NCI-H1417 (cell line): ENCODE measurements around the gene ATP7A.
"Not testable (repeated sequence)": the region's sequence is repeated elsewhere in the genome, so short reads cannot be mapped to it uniquely, and the experiment has no call there.

ENCODE experiments used
- DNase-seq, 3 experiments: peaks; one replicate each; lab custom pipeline; 2025; lab: John Stamatoyannopoulos, UW

ATP7A gene

DNA sequence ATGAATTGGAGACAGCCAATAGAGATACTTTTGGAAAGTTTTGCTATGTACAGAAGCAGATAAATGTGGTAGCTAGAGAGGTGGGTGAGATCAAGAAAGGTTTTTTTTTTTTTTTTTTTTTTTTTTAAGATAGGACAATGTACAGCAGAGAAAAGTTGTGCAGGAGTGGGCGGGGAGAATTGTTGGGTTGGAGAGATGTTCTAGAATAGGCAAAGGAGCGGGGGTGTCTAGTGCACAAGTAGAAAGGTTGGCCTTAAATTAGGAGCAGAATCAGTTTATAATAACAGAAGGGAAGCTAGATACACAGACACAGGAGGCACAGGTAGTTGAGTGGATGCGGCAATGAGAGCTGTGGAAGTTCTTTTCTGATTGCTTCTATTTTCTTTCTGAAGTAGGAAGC is 127.4 kb downstream of the ATP7A start:
- no peak for DNase-seq

DNA sequence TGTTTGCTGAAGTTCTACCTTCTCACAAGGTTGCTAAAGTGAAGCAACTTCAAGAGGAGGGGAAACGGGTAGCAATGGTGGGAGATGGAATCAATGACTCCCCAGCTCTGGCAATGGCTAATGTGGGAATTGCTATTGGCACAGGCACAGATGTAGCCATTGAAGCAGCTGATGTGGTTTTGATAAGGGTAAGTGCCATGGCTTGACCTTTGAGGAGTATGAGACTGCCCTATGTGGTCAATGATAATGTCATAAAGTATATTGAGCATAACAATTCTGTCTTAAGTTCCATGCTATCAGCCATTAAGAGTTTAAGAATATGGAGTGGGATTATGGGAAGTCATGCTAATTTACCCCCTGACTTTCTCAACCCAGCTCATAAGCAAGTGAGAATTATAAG is 132.1 kb downstream of the ATP7A start:
- DNase-seq, result no peak

DNA sequence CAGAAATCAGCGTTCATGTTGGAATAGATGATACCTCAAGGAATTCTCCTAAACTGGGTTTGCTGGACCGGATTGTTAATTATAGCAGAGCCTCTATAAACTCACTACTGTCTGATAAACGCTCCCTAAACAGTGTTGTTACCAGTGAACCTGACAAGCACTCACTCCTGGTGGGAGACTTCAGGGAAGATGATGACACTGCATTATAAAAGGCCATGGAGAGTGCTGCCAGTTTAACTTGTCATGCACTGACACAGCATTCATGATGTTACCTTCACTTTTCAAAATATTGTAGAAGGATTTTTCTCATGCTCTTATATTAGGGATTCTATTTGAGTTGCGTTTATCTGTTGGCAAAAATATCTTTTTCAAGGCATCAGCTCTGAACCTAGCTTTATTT is 135.9 kb downstream of the ATP7A start:
- no peak for DNase-seq

DNA sequence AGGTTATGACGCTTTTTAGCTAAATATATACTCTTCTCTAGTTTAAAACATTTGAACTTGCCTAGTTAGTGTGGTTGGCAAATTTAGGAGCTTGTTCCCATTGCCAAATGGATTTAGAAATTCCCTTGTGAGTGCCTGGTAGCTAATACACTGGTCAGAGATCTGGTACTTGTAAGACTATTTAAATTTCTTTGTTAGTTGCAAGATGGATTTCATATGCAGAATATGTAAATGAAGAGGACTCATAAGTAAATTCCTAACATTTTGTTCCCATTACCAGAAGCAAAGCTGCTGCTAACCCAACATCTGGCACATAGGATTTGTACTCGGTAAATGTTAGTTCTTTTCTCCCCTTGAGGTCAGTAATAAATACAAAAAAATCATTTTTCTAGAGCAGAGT is 137.6 kb downstream of the ATP7A start:
- no peak for DNase-seq

DNA sequence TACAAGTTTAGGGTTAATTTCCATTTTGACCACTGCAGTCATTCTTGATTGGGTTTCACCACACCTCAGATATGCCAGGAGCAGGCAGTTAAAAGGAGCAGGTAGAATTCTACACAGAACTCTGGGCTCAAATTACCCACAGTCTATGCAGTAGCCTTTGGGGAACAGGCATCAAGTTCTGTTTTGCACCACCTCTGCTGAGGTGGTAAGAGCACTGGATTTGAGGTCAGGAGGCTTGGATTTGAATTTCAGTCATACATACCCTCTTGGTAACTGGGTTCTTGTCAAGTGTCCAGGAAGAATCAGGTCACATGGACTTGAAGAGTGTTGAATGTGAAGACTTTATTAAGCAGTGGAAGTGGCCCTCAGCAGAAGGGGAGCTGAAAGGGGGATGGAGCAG is 153.2 kb downstream of the ATP7A start:
- no peak for DNase-seq

DNA sequence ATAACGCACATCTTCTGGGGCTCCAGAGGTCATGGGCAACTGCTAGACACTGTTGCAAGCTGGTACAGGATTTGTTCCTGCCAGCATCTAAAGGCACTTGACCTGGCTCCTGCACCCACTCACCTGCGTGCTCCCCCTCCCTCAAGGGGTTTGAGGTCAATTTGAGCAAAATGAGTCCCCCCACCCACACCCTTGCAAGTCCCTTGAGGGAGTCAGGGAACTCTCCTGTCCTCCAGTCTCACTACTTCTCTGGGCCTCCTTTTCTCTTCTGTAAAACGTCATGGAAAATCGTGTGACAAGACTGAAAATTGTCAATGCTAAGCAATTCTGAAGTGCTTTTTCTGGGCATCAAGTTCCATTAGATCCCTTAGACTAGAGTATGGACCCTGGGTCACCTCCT is 153.7 kb downstream of the ATP7A start:
- DNase-seq, result no peak

DNA sequence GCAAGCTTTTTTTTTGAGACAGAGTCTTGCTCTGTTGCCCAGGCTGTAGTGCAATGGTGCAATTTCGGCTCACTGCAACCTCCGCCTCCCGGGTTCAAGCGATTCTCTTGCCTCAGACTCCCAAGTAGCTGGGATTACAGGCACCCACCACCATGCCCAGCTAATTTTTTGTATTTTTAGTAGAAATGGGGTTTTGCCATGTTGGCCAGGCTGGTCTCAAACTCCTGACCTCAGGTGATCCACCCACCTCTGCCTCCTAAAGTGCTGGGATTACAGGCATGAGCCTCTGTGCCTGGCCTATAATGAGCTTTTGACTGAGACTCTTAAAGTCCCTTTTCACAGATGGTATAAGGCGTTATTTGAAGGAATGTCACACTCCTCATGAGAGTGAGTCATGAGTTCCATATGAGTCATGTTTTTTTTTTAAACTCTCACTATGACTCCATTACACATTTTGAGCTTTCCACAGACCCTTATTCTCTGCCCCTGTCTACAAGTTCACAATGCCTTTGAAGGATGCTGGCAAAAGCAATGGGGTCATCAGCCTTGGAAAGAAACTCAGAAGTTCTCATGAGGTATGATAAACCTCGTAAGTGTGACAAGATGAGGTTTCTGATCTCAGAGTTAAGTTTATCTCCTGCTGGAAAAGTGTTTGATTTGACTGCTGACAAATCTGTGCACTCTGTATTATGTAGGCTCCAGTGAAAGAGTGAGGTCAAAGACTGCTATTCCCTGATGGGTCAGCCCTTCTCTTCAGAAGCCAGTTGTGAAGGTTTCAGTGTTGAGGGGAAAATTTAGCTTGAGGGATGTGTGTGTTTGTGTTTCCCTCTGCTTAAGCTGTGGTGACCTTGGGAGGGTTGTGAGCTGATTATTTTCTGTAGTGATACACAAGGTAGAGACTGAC is 154.5 kb downstream of the ATP7A start:
- not testable (repeated sequence) for DNase-seq

DNA sequence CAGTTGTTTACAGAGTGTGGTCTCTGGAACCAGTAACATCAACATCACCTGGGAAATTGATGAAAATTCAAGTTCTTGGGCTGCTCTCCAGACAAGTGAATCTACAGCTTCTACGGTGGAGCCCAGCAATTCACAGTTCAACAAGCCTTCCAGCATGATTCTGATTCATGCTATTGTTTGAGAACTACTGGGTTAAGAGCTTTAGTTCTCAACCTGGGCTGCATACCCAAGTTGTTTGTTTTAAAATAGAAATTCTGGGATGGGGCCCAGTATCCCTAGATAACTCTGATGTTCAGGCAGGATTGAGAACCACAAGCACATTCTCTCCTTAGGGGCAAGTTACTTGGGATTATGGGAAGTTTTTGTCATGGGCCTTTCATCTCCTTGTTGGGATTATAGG is 155.6 kb downstream of the ATP7A start:
- no peak for DNase-seq

DNA sequence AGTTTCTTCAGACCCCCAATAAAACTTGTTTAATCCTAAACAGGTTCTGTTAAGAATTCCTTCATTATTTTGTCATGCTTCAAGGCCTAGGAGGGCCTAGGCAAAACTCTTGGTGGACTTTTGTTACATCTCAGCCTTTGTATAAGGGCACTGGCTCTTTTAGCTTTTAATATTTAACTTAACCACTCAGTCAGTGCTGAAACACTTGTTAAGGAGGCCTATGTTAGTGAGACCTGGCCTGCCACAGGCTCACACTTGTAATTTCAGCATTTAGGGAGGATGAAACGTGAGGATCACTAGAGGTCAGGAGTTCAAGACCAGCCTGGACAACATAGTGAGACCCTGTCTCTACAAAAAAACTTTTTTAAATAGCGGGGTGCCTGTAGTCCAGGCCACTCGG is 160.8 kb downstream of the ATP7A start:
- no peak for DNase-seq

DNA sequence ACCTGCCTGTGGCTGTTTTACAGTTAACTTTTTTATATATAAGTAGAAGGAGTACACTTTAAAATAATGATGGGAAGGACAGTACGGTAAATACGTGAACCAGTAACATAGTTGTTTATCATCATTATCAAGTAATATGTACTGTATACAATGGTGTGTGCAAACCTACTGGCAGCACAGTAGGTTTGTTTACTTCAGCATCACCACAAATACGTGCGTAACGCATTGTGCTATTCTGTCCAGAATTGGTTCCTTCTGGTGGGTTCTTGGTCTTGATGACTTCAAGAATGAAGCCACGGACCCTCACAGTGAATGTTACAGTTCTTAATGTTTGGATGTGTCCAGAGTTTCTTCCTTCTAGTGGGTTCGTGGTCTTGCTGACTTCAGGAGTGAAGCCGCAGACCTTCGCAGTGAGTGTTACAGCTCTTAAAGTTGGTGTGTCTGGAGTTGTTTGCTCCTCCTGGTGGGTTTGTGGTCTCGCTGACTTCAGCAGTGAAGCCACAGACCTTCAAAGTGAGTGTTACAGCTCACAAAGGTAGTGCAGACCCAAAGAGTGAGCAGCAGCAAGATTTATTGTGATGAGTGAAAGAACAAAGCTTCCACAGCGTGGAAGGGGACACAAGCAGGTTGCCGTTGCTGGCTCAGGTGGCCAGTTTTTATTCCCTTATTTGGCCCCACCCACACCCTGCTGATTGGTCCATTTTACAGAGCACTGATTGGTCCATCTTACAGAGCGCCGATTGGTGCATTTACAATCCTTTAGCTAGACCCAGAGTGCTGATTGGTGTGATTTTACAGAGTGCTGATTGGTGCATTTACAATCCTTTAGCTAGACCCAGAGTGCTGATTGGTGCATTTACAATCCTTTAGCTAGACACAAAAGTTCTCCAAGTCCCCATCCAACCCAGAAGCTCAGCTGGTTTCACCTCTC is 162.9 kb downstream of the ATP7A start:
- not testable (repeated sequence) for DNase-seq

DNA sequence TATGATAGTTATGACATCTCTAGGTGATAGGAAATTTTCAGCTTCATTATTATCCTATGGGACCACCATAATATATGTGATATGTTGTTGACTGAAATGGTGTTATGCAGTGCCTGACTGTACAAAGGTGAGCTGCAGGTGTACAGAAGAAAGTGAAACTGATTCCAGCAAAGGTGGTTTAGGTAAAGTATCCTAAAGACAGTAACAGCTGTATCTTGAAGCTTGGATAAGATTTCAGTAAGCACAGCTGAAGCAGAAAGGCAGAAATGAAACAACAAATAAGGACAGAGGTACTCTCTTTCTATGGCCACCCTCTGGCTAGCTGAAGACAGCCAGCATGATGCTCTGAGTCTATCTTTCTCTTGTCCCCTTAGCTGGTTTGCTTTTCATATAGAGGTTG is 163.6 kb downstream of the ATP7A start:
- DNase-seq, result no peak

DNA sequence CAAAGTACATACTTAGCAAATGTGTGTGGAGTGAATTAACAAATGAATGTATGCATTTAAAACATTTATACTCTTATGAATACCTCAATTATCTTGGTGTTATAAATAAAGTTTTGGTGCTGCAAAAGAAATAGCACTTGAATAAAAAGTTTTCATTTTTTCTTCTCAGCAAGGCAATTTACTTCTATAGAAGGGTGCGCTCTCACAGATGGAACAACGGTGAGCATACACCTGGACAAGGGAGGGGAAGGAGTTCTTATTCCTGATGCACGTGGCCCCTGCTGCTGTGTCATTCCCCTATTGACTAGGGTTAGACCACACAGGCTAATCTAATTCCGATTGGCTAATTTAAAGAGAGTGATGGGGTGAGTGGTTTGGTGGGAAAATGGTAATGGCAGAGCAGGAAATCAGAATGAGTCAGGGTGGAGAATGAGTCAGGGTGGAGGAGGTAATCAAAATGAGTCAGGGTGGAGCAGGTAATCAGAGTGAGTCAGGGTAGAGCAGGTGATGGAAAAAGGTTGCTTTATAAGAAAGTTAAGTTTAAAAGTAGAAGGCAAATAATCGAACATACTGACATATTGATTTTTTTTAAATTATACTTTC is 165.4 kb downstream of the ATP7A start:
- no peak for DNase-seq

DNA sequence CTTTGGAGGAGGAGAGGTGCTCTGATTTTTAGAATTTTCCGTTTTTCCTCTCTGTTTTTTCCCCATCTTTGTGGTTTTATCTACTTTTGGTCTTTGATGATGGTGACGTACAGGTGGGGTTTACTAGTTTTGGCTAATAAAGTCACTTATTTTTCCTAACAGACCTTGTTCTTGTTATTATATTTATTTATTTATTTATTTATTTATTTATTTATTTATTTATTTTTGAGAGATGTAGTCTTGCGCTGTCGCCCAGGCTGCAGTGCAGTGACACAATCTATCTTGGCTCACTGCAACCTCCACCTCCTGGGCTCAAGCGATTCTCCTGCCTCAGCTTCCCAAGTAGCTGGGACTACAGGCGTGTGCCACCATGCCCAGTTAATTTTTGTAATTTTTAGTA is 170.9 kb downstream of the ATP7A start:
- not testable (repeated sequence) for DNase-seq

DNA sequence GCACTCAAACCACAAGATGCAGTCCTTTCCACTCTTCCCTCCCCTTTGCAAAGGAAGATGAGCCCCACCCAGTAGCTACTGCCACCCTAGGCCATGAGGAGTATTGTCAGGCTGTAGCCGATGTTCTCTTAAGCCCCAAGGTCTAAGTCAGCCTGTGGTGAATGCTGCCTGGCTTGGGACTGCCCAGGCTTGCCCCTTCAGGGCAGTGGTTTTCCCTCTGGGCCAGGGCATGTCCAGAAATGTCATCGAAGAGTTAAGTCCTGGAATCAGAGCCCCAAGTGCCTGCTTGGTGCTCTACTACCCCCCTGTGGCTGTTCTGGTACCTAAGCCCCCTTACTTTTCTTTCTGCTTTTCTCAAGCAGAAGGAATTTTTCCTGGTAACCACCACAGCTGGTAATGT is 181.8 kb downstream of the ATP7A start:
- peak in 1 of 3 experiments; percentile 23 for DNase-seq

DNA sequence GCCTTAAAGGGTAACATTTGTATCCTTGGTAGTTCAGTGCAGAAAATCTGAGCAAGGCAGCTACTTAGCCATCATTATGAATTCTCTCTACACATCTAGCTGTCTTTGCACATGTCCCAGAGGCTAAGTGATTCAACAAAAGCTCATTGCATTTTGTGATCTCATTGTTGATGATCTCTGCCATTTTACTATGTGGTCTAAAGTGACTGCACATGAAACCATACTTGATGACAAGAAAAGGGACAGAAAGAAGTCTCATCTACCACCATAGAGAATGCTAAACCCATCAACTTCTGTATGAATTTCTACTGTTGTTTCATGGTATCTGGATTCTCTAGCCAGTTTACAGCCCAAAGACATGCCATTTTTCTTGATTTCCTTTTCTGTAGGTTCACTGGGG is 187.6 kb downstream of the ATP7A start:
- no peak for DNase-seq
